Fibroblast of mammary gland (primary cell): Measurements from ENCODE around the gene CXCR5.

Experiments
- DNase-seq: peaks from one replicate; pipeline ENCODE4 v3.0.0-alpha.2; 2010; ENCODE audit warnings: low read depth
- H3K4me3 ChIP-seq: 2 replicates; pipeline ENCODE4 v1.5.1; 2011; ENCODE audit warnings: low read depth, mild to moderate bottlenecking, low read length, moderate library complexity; ENCODE audit not compliant: control insufficient read depth
- TF ChIP-seq, protein P1 (sequence below): conservative IDR thresholded peaks from 2 replicates; pipeline ENCODE4 v1.5.1; 2011; ENCODE audit warnings: low read depth, low read length, inconsistent platforms; ENCODE audit not compliant: control insufficient read depth, insufficient read depth

Gene CXCR5

DNA sequence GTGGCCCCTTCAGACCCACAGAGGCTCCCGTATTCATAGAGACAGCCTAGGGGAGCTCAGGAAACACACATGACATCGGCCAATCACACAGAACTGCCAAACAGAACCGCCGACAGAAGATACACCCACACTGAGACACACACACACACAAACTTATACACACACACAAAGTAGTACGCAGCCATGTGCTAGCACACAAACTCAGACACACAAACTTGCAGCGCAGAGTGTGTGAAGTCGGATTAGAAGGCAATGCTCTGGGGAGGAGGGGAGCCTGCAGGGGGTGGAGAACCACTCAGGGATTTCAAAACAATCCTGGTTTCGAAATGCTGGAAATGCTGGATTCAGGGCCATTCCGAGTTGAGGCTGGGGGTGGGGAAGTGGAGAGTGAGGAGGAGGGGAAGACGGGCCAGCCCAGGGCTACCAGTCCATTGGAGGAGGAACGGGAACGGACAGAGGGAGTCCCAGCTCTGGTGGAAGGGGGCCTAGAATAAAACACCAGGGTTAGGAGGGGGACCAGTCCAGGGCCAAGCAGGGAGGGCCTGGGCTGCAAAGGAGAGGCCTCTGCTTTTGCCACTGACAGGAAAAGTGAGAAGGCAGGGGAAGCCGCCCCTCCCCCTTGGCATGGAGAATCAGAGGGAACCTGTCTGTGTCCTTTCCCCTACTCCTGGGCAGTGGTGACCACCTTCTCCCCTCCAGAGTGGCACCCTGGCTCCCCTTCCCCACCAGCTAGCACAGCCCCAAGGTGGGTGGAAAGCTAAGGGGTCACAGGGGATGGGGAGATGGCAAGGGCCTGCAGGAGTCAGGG is 37.6 kb downstream of the CXCR5 start:
- H3K4me3 ChIP-seq: peak overlapping the region; percentile 97
- DNase-seq: peak; percentile 95
- TF ChIP-seq, protein P1, sequence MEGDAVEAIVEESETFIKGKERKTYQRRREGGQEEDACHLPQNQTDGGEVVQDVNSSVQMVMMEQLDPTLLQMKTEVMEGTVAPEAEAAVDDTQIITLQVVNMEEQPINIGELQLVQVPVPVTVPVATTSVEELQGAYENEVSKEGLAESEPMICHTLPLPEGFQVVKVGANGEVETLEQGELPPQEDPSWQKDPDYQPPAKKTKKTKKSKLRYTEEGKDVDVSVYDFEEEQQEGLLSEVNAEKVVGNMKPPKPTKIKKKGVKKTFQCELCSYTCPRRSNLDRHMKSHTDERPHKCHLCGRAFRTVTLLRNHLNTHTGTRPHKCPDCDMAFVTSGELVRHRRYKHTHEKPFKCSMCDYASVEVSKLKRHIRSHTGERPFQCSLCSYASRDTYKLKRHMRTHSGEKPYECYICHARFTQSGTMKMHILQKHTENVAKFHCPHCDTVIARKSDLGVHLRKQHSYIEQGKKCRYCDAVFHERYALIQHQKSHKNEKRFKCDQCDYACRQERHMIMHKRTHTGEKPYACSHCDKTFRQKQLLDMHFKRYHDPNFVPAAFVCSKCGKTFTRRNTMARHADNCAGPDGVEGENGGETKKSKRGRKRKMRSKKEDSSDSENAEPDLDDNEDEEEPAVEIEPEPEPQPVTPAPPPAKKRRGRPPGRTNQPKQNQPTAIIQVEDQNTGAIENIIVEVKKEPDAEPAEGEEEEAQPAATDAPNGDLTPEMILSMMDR: no peak

DNA sequence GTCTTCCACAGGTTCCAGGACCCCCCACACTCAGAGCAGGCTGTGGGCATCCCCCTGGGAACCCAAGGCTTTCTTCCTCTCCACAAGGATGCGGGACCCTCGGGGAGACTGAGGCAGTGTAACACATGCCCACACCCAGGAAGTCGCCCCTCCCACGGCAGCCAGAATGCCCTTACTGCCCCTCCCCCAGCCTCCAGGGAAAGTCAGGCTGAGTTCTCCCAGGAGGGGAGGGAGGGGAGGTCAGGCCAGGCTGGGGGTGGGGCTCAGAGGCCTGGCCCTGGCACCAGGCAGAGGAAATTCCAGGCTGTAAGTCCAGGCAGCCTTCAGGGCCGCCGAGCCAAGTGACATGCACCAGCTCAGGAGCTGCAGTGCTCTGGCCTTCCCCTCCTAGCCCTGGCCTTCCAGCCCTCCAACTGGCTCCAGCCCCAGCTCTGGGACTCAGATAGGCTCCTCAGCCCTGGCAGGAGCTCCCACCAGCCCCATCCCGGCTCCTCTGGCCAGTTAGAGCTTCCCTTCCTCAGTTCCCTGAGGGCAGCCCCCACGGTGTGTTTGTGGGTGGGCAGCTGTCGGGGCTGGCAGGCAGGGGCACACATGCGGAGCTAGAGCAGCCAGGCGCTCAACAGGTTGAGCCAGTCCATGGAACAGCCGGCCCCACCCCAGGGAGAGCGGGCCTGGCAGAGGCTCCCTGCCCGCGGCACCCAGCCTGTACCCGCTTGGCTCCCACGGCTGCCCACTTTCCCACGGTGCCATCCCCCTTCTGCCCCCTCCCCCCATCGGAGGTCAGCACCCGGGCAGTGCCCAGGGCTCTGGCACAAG is 38.4 kb downstream of the CXCR5 start:
- DNase-seq: peak; percentile 74
- TF ChIP-seq, protein P1: no peak
- peak overlapping the region; percentile 97 for H3K4me3 ChIP-seq

DNA sequence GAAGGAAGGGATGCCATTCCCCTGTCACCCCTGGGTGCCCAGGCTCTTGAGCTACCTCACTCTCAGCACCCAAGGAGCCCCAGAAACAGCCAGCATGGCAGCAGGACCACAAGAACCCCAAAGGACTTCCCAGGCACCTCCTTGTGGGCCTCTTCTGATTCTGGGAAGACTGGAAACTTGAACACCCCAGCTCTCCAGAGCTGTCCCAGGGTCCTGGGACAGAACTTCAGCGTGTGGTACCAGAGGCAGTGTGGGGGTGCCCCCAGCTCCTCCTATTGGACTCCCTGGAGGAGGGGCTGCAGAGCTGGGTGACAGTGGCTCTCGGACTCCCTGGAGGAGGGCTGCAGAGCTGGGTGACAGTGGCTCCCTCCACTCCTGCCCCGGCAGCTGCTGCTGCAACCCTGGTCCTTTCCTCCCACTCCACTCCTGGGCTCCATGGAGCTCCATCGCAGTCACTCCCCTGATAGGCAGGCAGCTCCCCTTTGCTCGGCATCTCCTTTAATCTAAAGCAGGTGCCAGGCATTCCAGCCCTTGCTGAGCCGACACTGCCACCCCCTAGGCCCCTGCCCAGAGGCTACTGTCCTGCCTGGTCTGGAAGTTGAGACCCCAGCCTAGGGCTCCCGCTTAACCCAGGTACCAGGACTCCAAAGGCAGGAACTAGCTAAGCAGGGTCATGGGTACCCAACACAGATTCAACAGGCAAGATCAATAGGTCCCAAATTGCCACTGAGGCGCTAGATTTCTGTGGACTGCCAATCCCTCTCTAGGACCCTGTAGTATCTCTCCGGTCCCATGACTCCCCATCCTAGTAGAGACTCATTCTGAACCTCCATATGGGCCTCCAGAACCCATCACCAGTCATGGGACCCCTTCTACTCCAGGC is 39.3 kb downstream of the CXCR5 start:
- H3K4me3 ChIP-seq: peak overlapping the region; percentile 97
- DNase-seq: no peak
- TF ChIP-seq, protein P1: no peak

DNA sequence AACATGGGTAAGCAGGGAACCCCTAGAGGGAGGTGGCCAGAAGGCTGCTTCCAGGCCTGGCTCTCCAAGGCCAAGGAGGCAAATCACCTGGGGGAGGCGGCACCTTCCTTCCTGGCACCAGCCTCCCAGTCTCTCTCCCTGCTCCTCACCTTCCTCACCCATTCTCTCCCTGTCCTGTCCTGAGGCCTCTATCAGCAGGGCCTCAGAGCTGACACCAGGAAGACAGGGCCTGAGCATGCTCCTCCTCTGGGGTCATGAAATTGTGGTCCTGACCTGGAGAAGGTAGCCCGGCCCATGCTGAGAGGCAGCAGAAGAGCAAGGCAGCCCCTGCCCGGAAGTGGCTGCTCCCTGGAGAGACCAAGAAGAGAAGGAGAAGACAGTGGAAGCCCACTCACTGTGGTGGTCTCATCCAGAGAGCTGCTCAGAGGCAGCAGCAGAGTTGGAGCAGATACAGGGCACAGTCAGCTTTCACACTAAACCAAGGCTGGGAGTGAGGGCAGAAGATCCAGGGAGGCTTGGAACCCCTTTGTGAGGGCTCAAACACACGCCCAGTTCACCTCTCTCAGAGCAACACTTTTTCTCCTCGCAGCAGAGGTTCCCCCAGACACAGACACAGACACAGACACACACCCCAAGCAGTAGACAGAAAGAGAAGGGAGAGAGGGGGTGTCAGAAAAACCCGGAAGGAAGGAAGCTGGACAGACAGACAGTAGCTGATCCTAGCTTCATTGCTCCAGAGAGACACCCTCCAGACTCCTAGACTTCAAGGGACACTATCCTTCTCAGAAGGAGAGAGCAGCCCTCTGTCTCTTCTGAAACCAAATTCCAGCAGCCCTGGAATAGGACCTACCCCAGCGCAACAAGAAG is 40.3 kb downstream of the CXCR5 start:
- peak overlapping the region; percentile 97 for H3K4me3 ChIP-seq
- TF ChIP-seq, protein P1: no peak
- no peak for DNase-seq

DNA sequence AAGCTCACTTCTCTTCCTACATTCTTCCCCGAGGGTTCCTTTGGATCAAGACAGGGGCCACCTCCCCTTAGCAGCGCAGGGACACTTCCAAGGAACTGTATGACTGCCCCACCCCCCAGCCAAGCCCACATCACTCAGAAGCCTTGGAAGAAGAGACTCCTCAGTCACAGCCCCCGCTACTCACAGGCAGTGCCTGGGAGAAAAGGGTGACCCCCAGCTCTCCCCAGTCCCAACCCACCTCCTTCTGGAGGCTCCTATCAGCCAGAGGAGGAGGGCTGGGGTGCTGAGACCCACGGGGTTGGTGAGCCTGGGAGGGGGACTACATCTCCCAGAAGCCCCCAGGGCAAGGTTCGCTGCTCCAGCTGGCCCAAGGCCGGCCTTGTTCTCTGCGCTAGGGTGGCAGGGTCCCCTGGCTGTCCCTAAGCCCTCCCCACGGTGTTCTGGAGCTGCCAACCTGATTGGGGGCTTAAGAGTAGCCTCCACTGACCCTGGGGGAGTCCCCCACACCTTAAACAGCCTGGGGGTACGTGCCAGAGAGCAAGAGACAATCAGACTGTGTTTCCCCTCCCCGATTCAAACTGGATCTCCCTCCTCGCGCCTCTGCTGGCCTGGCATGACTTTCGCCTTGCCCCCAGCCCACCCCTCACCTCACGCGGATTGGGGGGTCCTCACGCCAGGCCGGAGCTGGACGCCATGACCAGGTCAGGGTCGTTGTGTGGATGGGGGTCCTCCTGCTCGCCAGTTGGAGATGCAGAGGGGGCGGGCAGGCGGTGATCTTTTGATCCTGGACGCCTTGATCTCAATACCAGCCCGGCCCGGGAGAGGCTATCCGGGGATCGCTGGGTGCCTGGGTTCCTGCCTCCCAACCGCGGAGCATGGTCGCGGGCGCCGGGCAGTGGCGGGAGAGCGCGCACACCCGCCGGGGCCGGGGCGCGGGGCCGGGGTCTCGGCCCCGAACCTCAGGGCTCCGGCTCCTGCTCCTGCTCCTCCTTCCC is 41.2 kb downstream of the CXCR5 start:
- peak overlapping the region; percentile 97 for H3K4me3 ChIP-seq
- TF ChIP-seq, protein P1: no peak
- DNase-seq: peak; percentile 28
